Prostate gland (tissue), 2 donors: ENCODE measurements around the gene FNBP1L. TPM values are rescaled to one million over a fixed set of nuclear protein-coding genes. Genes with fewer than 3 reads are reported as not detected.
A peak's percentile ranks its signal among the peaks of the same experiment; 100 is the strongest.
"Not testable (repeated sequence)": the region's sequence is repeated elsewhere in the genome, so short reads cannot be mapped to it uniquely, and the experiment has no call there.

Experiments used
- DNase-seq: peaks from one replicate; pipeline ENCODE4 v3.0.0-alpha.2; 2019; ENCODE audit warnings: low spot score
- H3K27ac ChIP-seq, 2 donors: fragments of 200-600 bp; sonication (generic); 2 replicates each; pipeline ENCODE4 v1.5.1; 2017 to 2019
- H3K27me3 ChIP-seq: fragments of 200-600 bp; sonication (generic); replicated peaks from 2 replicates; pipeline ENCODE4 v1.5.1; 2019; ENCODE audit not compliant: insufficient read depth
- H3K36me3 ChIP-seq, 2 donors: fragments of 200-600 bp; sonication (generic); 1 replicate in 1 of 2; 2 replicates in 1 of 2; pipeline versions ENCODE4 v1.5.1 to v1.8.1; 2017 to 2019
- H3K4me1 ChIP-seq: fragments of 200-600 bp; sonication (generic); replicated peaks from 2 replicates; pipeline ENCODE4 v1.5.1; 2019
- H3K4me3 ChIP-seq, 2 donors: fragments of 200-600 bp; sonication (generic); 2 replicates each; pipeline ENCODE4 v1.5.1; 2017 to 2019
- H3K9me3 ChIP-seq: fragments of 200-600 bp; sonication (generic); 2 replicates; pipeline ENCODE4 v1.5.1; 2017
- POLR2A ChIP-seq: fragments of 450-650 bp; IDR thresholded peaks from one replicate; pipeline ENCODE4 v1.6.1; 2016; ENCODE audit warnings: antibody characterized with exemption, mild to moderate bottlenecking
- POLR2AphosphoS5 ChIP-seq: sonication (generic); formaldehyde crosslinking; IDR thresholded peaks from one replicate; pipeline ENCODE4 v1.6.1; 2017; ENCODE audit warnings: antibody characterized with exemption
- WGBS: methylation state at CpG from one replicate; pipeline ENCODE4 v1.1.5; 2018; 5-methylcytosine and 5-hydroxymethylcytosine counted together
- intact Hi-C: fragments of 100-400 bp; cut with DNase I; formaldehyde crosslinking; loops from one replicate; pipeline ENCODE4 v1.14.2; 2022
- total RNA-seq, 2 donors: library from RNA; depleted of rRNA; stranded (reverse); fragments of >200 nt; gene quantifications; one replicate each; pipeline ENCODE4 v1.1.0, GENCODE V29; 2016
- TF ChIP-seq, protein P1 (sequence below), 4 experiments: fragments of 200-600 bp in 2 of 4; fragments of 450-650 bp in 2 of 4; sonication (generic) in 2 of 4; IDR thresholded peaks; 1 replicate in 3 of 4; 2 replicates in 1 of 4; pipeline ENCODE4 v1.5.1; 2016 to 2019; ENCODE audit warnings: antibody characterized with exemption in 4 of 4, mild to moderate bottlenecking in 2 of 4, moderate library complexity in 2 of 4

FNBP1L gene
- total RNA-seq, 2 donors from 2014 or later: 41.1 to 49.7 TPM

DNA sequence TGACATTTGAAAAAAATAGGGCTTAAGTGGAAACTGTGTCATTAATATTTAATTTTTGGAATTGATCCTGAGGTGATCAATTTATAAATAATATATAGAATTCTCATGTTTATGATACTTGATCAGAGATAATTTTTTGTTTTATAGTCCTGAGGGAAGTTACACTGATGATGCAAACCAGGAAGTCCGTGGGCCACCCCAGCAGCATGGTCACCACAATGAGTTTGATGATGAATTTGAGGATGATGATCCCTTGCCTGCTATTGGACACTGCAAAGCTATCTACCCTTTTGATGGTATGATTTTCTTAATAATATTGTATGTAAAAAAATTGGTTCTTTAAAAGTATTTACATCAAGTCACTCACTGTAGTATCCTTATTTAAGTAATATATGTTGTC, 101.2 kb downstream of the FNBP1L start:
- Histone ChIP-seq H3K36me3 (no peaks in the 10 kb centered on the region), H3K9me3 (no peaks in the 10 kb centered on the region), H3K4me3 (no peak overlapping the region), H3K27ac (no peak overlapping the region), H3K4me1 (peaks cover under 1% of the 10 kb centered on the region), H3K27me3 (no peaks in the 10 kb centered on the region)
- 88% methylated on average over 1 of the region's 1 CpG for WGBS
- DNase-seq: no peak
- TF ChIP-seq, protein P1, sequence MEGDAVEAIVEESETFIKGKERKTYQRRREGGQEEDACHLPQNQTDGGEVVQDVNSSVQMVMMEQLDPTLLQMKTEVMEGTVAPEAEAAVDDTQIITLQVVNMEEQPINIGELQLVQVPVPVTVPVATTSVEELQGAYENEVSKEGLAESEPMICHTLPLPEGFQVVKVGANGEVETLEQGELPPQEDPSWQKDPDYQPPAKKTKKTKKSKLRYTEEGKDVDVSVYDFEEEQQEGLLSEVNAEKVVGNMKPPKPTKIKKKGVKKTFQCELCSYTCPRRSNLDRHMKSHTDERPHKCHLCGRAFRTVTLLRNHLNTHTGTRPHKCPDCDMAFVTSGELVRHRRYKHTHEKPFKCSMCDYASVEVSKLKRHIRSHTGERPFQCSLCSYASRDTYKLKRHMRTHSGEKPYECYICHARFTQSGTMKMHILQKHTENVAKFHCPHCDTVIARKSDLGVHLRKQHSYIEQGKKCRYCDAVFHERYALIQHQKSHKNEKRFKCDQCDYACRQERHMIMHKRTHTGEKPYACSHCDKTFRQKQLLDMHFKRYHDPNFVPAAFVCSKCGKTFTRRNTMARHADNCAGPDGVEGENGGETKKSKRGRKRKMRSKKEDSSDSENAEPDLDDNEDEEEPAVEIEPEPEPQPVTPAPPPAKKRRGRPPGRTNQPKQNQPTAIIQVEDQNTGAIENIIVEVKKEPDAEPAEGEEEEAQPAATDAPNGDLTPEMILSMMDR (IDR thresholded peaks at IDR 0.05): no peak
- TF ChIP-seq POLR2A: no peak
- TF ChIP-seq POLR2AphosphoS5: no peak
- intact Hi-C loops: no loop called here

DNA sequence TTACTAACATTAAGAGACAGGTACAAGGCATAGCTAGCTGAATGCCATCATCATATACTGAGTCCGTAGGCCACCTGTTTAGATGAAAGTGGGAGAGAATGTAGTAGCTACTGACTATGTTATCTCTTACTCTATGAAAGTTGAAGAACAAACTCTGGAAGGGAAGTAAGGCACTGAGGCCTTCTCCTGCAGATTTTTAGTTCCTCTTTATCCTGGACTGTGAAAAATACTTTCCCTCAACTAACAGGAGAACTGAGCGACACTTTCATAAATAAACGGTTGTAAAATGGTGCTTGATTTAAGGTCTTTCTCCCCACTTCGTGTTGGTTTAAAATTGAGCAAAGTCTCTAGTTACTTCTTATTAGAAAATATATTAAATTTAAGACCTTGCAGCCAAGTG, 101.9 kb downstream of the FNBP1L start:
- H3K4me1 ChIP-seq: peaks cover 4% of the 10 kb centered on the region
- no peaks in the 10 kb centered on the region for H3K27me3 ChIP-seq
- intact Hi-C loops: no loop called here
- 90% methylated on average over 4 of the region's 4 CpGs for WGBS
- no peak for DNase-seq
- H3K9me3 ChIP-seq: no peaks in the 10 kb centered on the region
- H3K36me3 ChIP-seq: no peaks in the 10 kb centered on the region
- H3K4me3 ChIP-seq: no peak overlapping the region
- no peak overlapping the region for H3K27ac ChIP-seq
- no peak for TF ChIP-seq POLR2AphosphoS5
- TF ChIP-seq POLR2A: no peak
- TF ChIP-seq, protein P1 (IDR thresholded peaks at IDR 0.05): no peak

DNA sequence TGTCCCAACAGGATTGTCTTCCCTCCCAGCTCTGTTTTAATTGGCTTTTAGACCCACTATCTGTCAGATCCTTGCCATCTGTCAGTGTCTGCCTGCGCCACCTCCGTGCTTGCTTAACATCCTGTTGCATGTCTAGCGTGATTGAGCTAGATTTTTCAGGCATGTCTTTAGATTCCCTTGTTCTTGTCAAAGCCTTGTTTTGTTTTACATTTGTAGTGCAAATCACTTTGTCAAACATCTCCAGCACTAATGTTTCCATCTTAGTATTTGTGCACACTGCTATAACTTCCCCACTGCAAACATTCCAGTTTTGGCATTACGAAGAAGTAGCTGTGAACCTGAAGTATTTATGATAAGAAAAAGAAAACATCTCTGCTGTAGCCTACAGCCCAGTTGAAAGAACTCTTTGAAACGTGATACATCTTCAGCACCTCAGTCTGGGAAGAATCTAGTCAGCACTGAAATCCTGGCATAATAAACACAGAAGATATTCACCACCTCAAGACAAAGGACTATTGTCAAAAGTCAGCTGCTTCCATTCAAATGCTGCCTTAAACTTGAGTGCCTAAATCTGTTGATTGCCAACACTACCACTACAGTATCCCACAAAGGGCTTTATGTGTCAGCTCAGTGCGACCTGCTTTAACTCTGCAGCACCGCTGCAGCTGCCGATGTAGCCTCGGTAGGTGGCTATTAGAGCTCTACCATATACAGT, 105.0 kb downstream of the FNBP1L start:
- Histone ChIP-seq H3K9me3 (no peaks in the 10 kb centered on the region), H3K4me1 (peaks cover 4% of the 10 kb centered on the region), H3K27me3 (no peaks in the 10 kb centered on the region), H3K4me3 (no peak overlapping the region), H3K27ac (peak overlapping the region in 1 of 2 donors; percentile 21), H3K36me3 (no peaks in the 10 kb centered on the region)
- DNase-seq: no peak
- WGBS: 37% methylated on average over 9 of the region's 9 CpGs
- intact Hi-C loops: no loop called here
- peak; percentile 13 for TF ChIP-seq POLR2AphosphoS5
- no peak for TF ChIP-seq POLR2A
- TF ChIP-seq, protein P1 (IDR thresholded peaks at IDR 0.05): no peak

DNA sequence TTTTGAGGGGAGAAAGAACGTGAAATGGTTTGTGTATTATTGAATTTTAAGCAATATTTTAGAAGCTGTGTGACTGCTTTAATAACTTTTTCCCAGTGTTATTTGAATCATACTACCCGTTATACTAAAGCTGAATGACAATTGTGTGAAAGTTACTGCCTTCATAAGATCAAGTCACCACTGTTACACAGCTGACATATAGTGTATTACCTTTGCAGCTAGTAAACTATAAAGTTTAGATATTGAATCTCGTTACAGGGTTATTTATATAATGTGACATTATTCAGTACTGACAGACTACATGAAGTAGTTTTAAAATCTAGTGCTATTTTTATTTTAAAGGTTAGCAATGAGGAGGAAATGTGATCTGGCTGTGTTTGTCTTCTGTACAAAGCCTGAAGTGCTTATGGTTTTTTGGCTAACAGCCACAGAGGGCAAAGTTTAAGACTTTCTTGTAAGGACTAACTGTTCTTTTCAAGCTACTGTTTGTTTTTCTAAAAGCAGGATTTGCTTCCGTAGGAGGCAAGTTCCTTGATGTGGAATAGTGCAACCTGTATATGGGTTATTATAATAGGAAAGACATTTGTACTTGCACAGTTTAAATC, 106.1 kb downstream of the FNBP1L start:
- H3K27me3 ChIP-seq, H3K9me3 ChIP-seq, H3K4me1 ChIP-seq, H3K36me3 ChIP-seq, H3K4me3 ChIP-seq, intact Hi-C loops: not testable (repeated sequence)
- H3K27ac ChIP-seq: peak overlapping the region in 1 of 2 donors; percentile 10
- DNase-seq: peak; percentile 72
- WGBS: 19% methylated on average over 4 of the region's 4 CpGs
- TF ChIP-seq POLR2AphosphoS5: peak; percentile 70

DNA sequence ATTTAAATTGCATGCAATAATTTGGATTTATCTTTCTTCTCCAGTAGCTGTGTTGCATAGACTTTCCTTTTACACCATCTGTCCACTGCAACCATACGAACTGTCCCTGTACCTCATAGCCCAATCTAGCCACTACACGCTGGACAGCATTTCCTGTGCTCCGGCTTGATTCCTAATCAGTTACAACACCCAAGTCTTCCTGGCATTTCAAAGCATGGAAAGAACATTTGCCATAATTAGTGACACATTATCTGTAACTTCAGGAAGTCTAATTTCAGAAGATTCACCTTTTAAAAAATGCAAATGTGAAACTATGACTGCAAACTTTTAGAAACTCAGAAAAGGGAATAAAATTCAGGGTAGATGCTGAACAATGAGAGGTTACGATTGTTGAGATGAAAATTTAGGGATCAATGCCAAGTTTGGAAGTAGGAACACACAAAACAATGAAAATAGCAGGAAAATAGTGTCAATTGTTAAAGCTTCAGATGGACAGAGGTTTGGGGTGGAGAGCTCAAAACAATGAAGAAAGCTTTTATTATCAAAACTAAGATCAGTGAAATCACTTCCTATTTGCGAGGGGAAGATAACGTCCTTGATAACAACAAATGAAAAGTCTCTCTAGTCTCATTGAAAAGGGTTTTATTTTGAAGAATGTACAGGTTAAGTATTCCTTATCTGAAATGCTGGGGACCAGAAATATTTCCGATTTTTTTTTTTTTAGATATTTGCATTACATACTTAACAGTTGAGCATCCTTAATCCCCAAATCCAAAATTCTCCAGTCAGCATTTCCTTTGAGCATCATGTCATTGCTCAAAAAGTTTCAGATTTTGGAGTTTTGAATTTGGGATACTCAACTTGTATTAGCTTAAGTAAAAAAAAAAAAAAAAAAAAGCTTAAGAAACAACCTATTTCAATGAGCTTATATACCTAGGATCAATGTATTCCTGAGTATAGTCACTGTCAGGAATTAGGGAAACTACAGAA, 107.3 kb downstream of the FNBP1L start:
- intact Hi-C loops: no loop called here
- TF ChIP-seq, protein P1 (IDR thresholded peaks at IDR 0.05): no peak
- no peak for TF ChIP-seq POLR2A
- no peak for TF ChIP-seq POLR2AphosphoS5
- H3K27ac ChIP-seq: peak overlapping the region in 1 of 2 donors; percentile 3

More for the DNA sequence above, 107.3 kb downstream of the FNBP1L start:
- no peak for DNase-seq
- no peaks in the 10 kb centered on the region for H3K9me3 ChIP-seq
- WGBS: 68% methylated on average over 7 of the region's 7 CpGs
- no peaks in the 10 kb centered on the region for H3K36me3 ChIP-seq
- H3K4me1 ChIP-seq: peaks cover 4% of the 10 kb centered on the region
- H3K27me3 ChIP-seq: no peaks in the 10 kb centered on the region
- no peak overlapping the region for H3K4me3 ChIP-seq
